ENCODE measurements around the gene ETS1. TPM values are rescaled to one million over a fixed set of nuclear protein-coding genes. Genes with fewer than 3 reads are reported as not detected.

ETS1 gene
- total and polyA plus RNA-seq, 10 donors, result 58.1 to 455 (median 352) TPM

GRCh38 chr11:128467610-128468041, 119.7 kb downstream of the ETS1 start:
- peaks cover 0 to 99% (median 59%) of the 10 kb centered on the region in 6 donors for H3K36me3 ChIP-seq
- H3K27ac ChIP-seq, result peak overlapping the region; percentile 65 to 95 (median 82)
- intact Hi-C loops (cut with DNase I; ENCODE audit: low total_unique reads), result no loop called here
- peaks cover 91 to 100% (median 100%) of the 10 kb centered on the region in 6 donors for H3K4me1 ChIP-seq
- no peaks in the 10 kb centered on the region for H3K27me3 ChIP-seq (replicated peaks in 1 of 7)
- DNase-seq, result no peak
- peak overlapping the region in 1 of 8 donors; percentile 30 for H3K4me3 ChIP-seq
- H3K9me3 ChIP-seq, result no peaks in the 10 kb centered on the region
- TF ChIP-seq POLR2A (IDR thresholded peaks at IDR 0.05), result no peak
- peak; percentile 50 to 67 (median 65) for TF ChIP-seq POLR2AphosphoS5 (IDR thresholded peaks at IDR 0.05)
- no peak for TF ChIP-seq CTCF (IDR thresholded peaks at IDR 0.05 in 8 of 11, conservative IDR thresholded peaks at IDR 0.05 in 3 of 11)
- 60 to 80% (median 71%) methylated on average over 9 of the region's 9 CpGs for WGBS, 5 donors

- no peaks in the 10 kb centered on the region for H3K9me3 ChIP-seq
- no peak for DNase-seq
- WGBS, 5 donors, result 82 to 97% (median 85%) methylated on average over 6 of the region's 6 CpGs
- intact Hi-C loops (cut with DNase I; ENCODE audit: low total_unique reads), result no loop called here
- peak in 2 of 3 donors; percentile 3 to 23 for TF ChIP-seq POLR2AphosphoS5 (IDR thresholded peaks at IDR 0.05)
- no peak for TF ChIP-seq POLR2A (IDR thresholded peaks at IDR 0.05)
- TF ChIP-seq CTCF (IDR thresholded peaks at IDR 0.05 in 8 of 11, conservative IDR thresholded peaks at IDR 0.05 in 3 of 11), result no peak
- peaks cover 92 to 100% (median 98%) of the 10 kb centered on the region in 6 donors for H3K4me1 ChIP-seq
- H3K36me3 ChIP-seq, result peaks cover 2 to 99% (median 62%) of the 10 kb centered on the region in 6 donors
- H3K27me3 ChIP-seq (replicated peaks in 1 of 7), result no peaks in the 10 kb centered on the region
- peak overlapping the region in 1 of 8 donors; percentile 30 for H3K4me3 ChIP-seq
- H3K27ac ChIP-seq, result peak overlapping the region; percentile 65 to 95 (median 82)
Observed at GRCh38 chr11:128467041-128467440, 120.3 kb downstream of the ETS1 start.

- Histone ChIP-seq H3K36me3 (peaks cover 4 to 100% (median 66%) of the 10 kb centered on the region in 6 donors), H3K9me3 (no peaks in the 10 kb centered on the region), H3K27ac (peak overlapping the region; percentile 65 to 95 (median 82)), H3K4me1 (peaks cover 85 to 100% (median 89%) of the 10 kb centered on the region in 6 donors), H3K4me3 (peak overlapping the region in 1 of 8 donors; percentile 31), H3K27me3 (replicated peaks in 1 of 7) (no peaks in the 10 kb centered on the region)
- peak; percentile 28 to 53 (median 52) for TF ChIP-seq POLR2AphosphoS5 (IDR thresholded peaks at IDR 0.05)
- no peak for TF ChIP-seq POLR2A (IDR thresholded peaks at IDR 0.05)
- TF ChIP-seq CTCF (IDR thresholded peaks at IDR 0.05 in 8 of 11, conservative IDR thresholded peaks at IDR 0.05 in 3 of 11), result no peak
- WGBS, 5 donors, result 77 to 86% (median 80%) methylated on average over 15 of the region's 15 CpGs
- DNase-seq, result no peak
- intact Hi-C loops (cut with DNase I; ENCODE audit: low total_unique reads), result no loop called here
Observed at GRCh38 chr11:128465946-128466705, 121.2 kb downstream of the ETS1 start.

GRCh38 chr11:128465531-128465930, 121.8 kb downstream of the ETS1 start:
- H3K27ac ChIP-seq, result peak overlapping the region; percentile 31 to 95 (median 82)
- no peaks in the 10 kb centered on the region for H3K9me3 ChIP-seq
- H3K4me1 ChIP-seq, result peaks cover 79 to 100% (median 83%) of the 10 kb centered on the region in 6 donors
- H3K4me3 ChIP-seq, result peak overlapping the region in 2 of 8 donors; percentile 9 to 31
- intact Hi-C loops (cut with DNase I; ENCODE audit: low total_unique reads), result no loop called here
- H3K36me3 ChIP-seq, result peaks cover 4 to 100% (median 69%) of the 10 kb centered on the region in 6 donors
- no peak for TF ChIP-seq POLR2A (IDR thresholded peaks at IDR 0.05)
- TF ChIP-seq CTCF (IDR thresholded peaks at IDR 0.05 in 8 of 11, conservative IDR thresholded peaks at IDR 0.05 in 3 of 11), result no peak
- TF ChIP-seq POLR2AphosphoS5 (IDR thresholded peaks at IDR 0.05), result peak in 1 of 3 donors; percentile 60
- H3K27me3 ChIP-seq (replicated peaks in 1 of 7), result no peaks in the 10 kb centered on the region
- WGBS, 5 donors, result 81 to 82% (median 81%) methylated on average over 9 of the region's 9 CpGs
- no peak for DNase-seq
